MV-4-11 (cell line): Measurements from ENCODE around the gene SLC47A2.

Source experiments
- DNase-seq: peaks from one replicate; lab custom pipeline; 2025; lab: John Stamatoyannopoulos, UW

The SLC47A2 gene

GRCh38 chr17:19645734-19646201 lies 70.6 kb downstream of the SLC47A2 start:
- peak; percentile 67 for DNase-seq

- no peak for DNase-seq
These were observed 71.7 kb downstream of the SLC47A2 start for GRCh38 chr17:19644493-19645210.

- DNase-seq: no peak
These were observed 74.0 kb downstream of the SLC47A2 start for GRCh38 chr17:19642373-19642893.

- DNase-seq: no peak
These were observed 74.6 kb downstream of the SLC47A2 start for GRCh38 chr17:19641687-19642372.

GRCh38 chr17:19631905-19632304 lies 84.5 kb downstream of the SLC47A2 start:
- no peak for DNase-seq

- no peak for DNase-seq
These were observed 85.7 kb downstream of the SLC47A2 start for GRCh38 chr17:19630661-19631060.

GRCh38 chr17:19630035-19630434 lies 86.3 kb downstream of the SLC47A2 start:
- no peak for DNase-seq

- DNase-seq: no peak
These were observed 86.9 kb downstream of the SLC47A2 start for GRCh38 chr17:19629449-19629848.
